IPS-18a (cell line): ENCODE measurements around the gene VCL.
"Not testable (repeated sequence)": the region's sequence is repeated elsewhere in the genome, so short reads cannot be mapped to it uniquely, and the experiment has no call there.

Experiments used
- H3K27ac ChIP-seq: one replicate; pipeline ENCODE4 v1.5.1; 2013; ENCODE audit warnings: low read length
- H3K27me3 ChIP-seq: one replicate; pipeline ENCODE4 v1.6.1; 2013; ENCODE audit warnings: mild to moderate bottlenecking, low read length; ENCODE audit not compliant: control insufficient read depth, insufficient read depth
- H3K36me3 ChIP-seq: one replicate; pipeline ENCODE4 v1.6.1; 2013; ENCODE audit warnings: low read depth, low read length; ENCODE audit not compliant: control insufficient read depth
- H3K4me1 ChIP-seq: one replicate; pipeline ENCODE4 v1.6.1; 2013; ENCODE audit warnings: low read depth, low read length; ENCODE audit not compliant: control insufficient read depth
- H3K4me3 ChIP-seq: one replicate; pipeline ENCODE4 v1.5.1; 2013; ENCODE audit warnings: low read length
- H3K9ac ChIP-seq: one replicate; pipeline ENCODE4 v1.6.1; 2013; ENCODE audit warnings: mild to moderate bottlenecking, low read length, moderate library complexity
- H3K9me3 ChIP-seq: one replicate; pipeline ENCODE4 v1.6.1; 2013; ENCODE audit warnings: low read depth, low read length; ENCODE audit not compliant: control insufficient read depth

Gene VCL

DNA sequence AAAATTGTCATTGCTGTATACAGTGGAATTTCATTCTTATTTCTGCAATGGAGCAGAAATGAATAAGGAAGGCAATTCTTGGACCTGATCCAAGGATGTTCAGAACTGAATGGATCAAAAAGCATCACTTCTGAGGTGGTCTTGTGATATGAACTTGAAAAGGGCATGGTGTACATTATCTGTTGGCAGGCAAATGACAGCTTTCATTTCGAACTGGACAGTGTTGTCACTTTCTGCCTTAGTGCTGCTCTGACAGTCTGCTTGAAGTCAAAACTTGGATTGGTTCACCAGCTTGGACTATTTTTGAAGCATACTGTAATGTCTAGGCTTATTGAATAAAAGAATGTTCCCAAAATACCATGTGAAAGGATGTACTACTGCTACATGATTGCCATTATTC, 52.0 kb downstream of the VCL start:
- Histone ChIP-seq H3K36me3 (peaks cover 16% of the 10 kb centered on the region), H3K27me3 (no peaks in the 10 kb centered on the region), H3K4me3 (no peak overlapping the region), H3K9me3 (no peaks in the 10 kb centered on the region), H3K9ac (no peak overlapping the region), H3K27ac (no peak overlapping the region), H3K4me1 (no peaks in the 10 kb centered on the region)

DNA sequence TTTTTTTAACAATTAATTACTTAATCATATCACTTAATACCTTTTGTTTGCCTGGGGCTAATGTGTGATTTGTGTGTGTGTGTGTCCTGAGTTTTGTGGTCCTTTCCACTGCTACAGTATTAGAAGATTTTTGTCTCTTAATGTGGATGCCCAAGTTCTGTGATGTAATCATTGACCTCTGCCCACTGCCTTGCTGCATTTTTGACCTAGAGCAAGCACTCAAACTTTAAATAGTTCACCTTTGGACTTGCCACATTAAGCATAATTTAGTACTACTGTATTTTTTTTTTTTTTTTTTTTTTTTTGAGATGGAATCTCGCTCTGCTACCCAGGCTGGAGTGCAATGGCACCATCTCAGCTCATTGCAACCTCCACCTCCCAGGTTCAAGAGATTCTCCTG, 52.7 kb downstream of the VCL start:
- Histone ChIP-seq H3K27me3 (no peaks in the 10 kb centered on the region), H3K9me3 (no peaks in the 10 kb centered on the region), H3K4me1 (no peaks in the 10 kb centered on the region), H3K27ac (no peak overlapping the region), H3K4me3 (no peak overlapping the region), H3K9ac (no peak overlapping the region), H3K36me3 (peaks cover 9% of the 10 kb centered on the region)

DNA sequence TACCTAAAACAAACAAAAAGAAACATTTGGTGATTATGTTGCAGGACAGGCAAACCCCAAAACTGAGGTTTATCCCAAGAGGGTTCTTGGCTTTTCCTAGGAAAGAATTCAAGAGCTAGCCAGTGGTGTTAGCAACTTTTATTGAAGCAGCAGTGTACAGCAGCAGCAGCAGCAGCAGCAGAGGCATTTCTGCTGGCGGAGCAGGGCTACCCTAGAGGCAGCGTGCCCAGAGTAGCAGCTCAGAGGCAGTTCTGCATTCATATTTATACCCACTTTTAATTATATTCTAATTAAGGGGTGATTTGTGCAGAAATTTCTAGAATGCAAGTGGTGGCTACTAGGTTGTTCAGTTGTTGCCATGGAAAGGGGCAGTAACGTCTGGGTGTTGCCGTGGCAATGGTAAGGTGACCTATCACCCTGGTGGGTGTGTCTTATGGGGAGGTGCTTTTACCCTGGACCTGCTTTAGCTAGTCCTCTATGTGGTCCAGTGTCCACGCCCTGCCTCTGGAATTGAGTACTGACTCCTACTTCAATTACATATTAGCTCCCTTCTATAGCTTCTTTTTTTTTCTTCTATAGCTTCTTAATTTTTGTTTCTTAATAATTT, 53.9 kb downstream of the VCL start:
- H3K27ac ChIP-seq = no peak overlapping the region
- no peaks in the 10 kb centered on the region for H3K27me3 ChIP-seq
- no peak overlapping the region for H3K4me3 ChIP-seq
- H3K4me1 ChIP-seq = no peaks in the 10 kb centered on the region
- H3K9ac ChIP-seq = no peak overlapping the region
- no peaks in the 10 kb centered on the region for H3K9me3 ChIP-seq
- no peaks in the 10 kb centered on the region for H3K36me3 ChIP-seq

DNA sequence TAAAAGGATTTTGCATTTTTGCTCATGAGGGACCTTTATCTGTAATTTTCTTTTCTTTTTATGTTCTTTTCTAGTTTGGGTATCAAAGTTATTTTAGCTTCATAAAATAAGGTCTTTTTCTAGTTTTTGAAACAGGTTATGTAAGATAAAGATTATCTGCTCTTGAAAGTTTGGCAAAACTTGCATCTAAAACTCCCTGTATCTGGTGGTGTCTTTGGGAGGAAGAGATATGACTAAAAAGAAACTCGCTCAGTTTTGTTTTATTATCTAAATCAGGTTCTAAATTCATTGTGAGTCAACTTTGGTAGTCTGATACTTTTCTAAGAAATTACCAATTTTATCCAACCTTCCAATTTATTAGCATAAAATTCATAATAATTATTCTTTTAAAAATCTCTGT, 55.1 kb downstream of the VCL start:
- Histone ChIP-seq H3K4me1 (no peaks in the 10 kb centered on the region), H3K27me3 (no peaks in the 10 kb centered on the region), H3K9ac (no peak overlapping the region), H3K36me3 (no peaks in the 10 kb centered on the region), H3K9me3 (no peaks in the 10 kb centered on the region), H3K4me3 (no peak overlapping the region), H3K27ac (no peak overlapping the region)

DNA sequence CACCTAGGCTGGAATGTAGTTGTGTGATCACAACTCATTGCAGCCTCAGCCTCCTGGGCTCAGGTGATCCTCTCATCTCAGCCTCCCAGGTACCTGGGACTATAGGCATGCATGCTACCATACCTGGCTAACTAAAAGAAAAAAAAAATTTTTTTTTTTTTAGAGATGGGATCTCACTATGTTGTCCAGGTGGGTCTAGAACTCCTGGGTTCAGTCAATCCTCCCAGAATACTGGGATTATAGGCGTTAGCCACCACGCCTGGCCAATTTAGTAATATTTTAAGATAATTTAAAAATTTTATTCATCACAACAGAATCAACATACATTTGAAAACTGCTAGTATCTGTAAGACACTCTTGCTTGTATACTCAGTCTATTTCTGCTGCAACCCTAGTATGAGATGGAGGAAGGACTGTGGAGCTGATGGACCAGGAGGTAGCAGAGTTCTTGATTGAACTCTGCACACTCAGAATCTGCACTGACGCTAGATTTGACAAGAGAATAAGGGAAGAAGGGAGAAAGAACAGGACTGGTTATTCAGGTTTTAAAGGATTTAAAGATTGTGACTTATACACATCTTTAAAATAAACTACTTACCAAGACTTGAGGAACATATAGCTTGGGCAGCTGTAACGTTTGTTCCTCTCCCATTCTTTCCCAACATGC, 57.6 kb downstream of the VCL start:
- H3K4me1 ChIP-seq = no peaks in the 10 kb centered on the region
- no peak overlapping the region for H3K9ac ChIP-seq

GRCh38 chr10:74056050-74056818, 58.3 kb downstream of the VCL start:
- no peaks in the 10 kb centered on the region for H3K36me3 ChIP-seq
- no peak overlapping the region for H3K9ac ChIP-seq
- no peaks in the 10 kb centered on the region for H3K27me3 ChIP-seq
- no peaks in the 10 kb centered on the region for H3K4me1 ChIP-seq
- H3K4me3 ChIP-seq = no peak overlapping the region
- H3K9me3 ChIP-seq = no peaks in the 10 kb centered on the region
- no peak overlapping the region for H3K27ac ChIP-seq

More for the DNA sequence above, 57.6 kb downstream of the VCL start:
- Histone ChIP-seq H3K36me3 (no peaks in the 10 kb centered on the region), H3K27me3 (no peaks in the 10 kb centered on the region), H3K4me3 (no peak overlapping the region), H3K9me3 (no peaks in the 10 kb centered on the region), H3K27ac (no peak overlapping the region)

GRCh38 chr10:74058071-74058470, 60.2 kb downstream of the VCL start:
- H3K36me3 ChIP-seq = peaks cover 7% of the 10 kb centered on the region
- no peak overlapping the region for H3K4me3 ChIP-seq
- H3K9me3 ChIP-seq = no peaks in the 10 kb centered on the region
- no peak overlapping the region for H3K27ac ChIP-seq
- no peak overlapping the region for H3K9ac ChIP-seq
- no peaks in the 10 kb centered on the region for H3K27me3 ChIP-seq
- no peaks in the 10 kb centered on the region for H3K4me1 ChIP-seq

DNA sequence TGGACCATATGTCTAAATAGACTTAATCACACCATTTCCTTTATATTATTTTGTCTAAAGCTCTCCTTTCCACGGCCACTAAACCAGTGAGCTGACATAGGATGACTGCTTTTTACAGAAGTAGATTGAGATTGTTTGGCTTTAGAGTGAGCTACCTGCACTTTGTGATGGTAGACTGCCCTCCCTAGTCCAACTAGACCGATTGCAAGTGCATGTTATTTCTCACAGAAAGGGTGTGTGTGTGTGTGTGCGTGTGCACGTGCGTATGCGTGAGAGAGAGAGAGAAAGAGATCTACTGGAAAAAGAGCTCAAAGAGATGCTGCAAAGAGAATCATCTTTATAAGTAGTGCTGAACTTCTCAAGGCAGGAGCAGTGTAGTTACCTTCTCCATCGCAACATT, 60.7 kb downstream of the VCL start:
- Histone ChIP-seq H3K36me3 (peaks cover 9% of the 10 kb centered on the region), H3K9ac (no peak overlapping the region), H3K27me3 (no peaks in the 10 kb centered on the region), H3K4me1 (no peaks in the 10 kb centered on the region), H3K27ac (no peak overlapping the region), H3K4me3 (no peak overlapping the region), H3K9me3 (no peaks in the 10 kb centered on the region)

- H3K27ac ChIP-seq = no peak overlapping the region
- H3K9ac ChIP-seq = no peak overlapping the region
- H3K4me3 ChIP-seq = no peak overlapping the region
- H3K4me1 ChIP-seq = no peaks in the 10 kb centered on the region
- H3K9me3 ChIP-seq = no peaks in the 10 kb centered on the region
- peaks cover 27% of the 10 kb centered on the region for H3K36me3 ChIP-seq
- no peaks in the 10 kb centered on the region for H3K27me3 ChIP-seq
Observed at GRCh38 chr10:74061104-74061503, 63.2 kb downstream of the VCL start.

- not testable (repeated sequence) for H3K4me1 ChIP-seq, H3K27me3 ChIP-seq, H3K9ac ChIP-seq, H3K27ac ChIP-seq, H3K4me3 ChIP-seq, H3K9me3 ChIP-seq
- H3K36me3 ChIP-seq = peaks cover 27% of the 10 kb centered on the region
Observed at GRCh38 chr10:74061978-74062377, 64.1 kb downstream of the VCL start.

GRCh38 chr10:74063256-74063655, 65.3 kb downstream of the VCL start:
- H3K4me3 ChIP-seq = no peak overlapping the region
- no peaks in the 10 kb centered on the region for H3K4me1 ChIP-seq
- H3K27ac ChIP-seq = no peak overlapping the region
- H3K27me3 ChIP-seq = no peaks in the 10 kb centered on the region
- H3K9ac ChIP-seq = no peak overlapping the region
- H3K36me3 ChIP-seq = peaks cover 27% of the 10 kb centered on the region
- no peaks in the 10 kb centered on the region for H3K9me3 ChIP-seq
